GM21825 (cell line): ENCODE measurements around the gene B3GNT3.

ENCODE experiments used
- ATAC-seq: cut with Tn5 transposase; IDR thresholded peaks from one replicate; pipeline ENCODE4 v1.9.1; 2021; ENCODE audit warnings: mild to moderate bottlenecking, moderate library complexity; ENCODE audit not compliant: unreplicated experiment

Gene B3GNT3

DNA sequence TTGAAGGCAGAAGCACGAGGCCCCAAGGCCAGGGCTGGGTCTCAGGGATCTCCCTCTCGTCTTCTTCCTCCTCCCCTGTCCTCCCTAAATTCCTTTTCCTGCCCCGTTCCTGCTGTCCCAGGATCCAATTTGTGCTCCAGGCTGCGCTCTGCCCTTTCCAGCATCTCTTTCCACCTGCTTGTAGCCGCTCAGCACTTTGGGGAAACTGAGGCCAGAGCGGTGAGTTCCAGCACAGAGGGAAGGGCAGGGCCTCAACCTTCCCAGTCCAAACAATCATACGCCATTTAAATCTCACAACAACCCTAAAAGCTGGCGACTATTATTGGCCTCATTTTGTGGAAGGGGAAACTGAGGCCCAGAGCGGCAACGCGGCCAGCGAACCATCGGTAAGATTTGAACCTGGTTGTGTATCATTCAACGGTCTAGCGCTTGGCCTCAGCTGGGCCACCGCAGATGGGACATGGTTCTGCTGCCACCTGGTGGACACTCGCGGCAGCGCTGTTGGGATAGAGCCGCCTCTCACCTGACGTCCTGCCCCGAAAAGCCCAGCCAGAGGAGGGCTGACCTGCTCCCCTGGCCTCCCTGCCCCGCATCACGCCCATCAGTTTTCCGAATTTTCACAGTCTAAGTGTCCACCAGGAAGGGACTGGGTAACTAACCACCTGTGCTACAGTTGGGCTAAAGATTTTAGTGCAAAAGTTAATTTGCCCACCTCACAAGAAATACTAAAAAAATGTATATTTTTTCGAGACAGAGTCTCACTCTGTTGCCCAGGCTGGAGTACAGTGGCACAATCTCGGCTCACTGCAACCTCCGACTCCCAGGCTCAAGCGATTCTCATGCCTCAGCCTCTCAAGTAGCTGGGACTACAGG lies 60.6 kb downstream of the B3GNT3 start:
- no peak for ATAC-seq

- ATAC-seq, result peak; percentile 90
Observed at GRCh38 chr19:17859533-17860330, 64.8 kb downstream of the B3GNT3 start, which contains the start of gene RPL18A. Gene RPL18A, plus strand, starts transcription at chr19:17859910. Its CDS starts 47 bp downstream, at chr19:17859957.

DNA sequence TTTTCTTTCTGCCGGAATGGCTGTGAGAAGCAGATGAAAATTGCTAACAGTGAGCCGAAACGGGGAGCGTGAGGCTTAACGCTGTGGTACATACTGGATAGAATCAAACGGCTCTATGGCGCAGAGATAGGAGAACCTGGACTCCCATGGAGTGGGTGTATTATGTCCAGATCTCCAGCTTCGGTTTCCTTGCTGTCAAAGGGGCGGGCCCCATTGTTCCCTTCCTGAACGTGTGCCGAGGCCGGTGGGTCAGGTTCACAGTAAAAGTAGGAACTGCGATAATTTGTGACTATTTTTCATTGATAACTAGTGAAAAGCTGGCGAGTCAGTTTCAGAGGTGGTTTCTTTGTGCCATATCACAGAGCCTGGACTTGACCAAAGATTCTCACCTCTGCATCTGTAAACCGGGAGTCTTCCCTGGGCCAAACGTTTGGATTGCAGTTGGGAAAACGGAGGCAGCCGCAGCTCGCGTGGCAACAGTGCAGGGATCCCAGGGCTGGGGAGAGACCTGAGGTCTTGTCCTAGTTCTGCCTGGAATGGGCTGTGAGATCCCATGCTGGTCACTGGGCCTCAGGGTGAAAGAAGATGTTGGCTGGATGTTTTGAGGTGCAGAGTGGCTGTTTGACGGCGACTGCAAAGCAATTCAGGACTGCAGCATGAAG lies 65.5 kb downstream of the B3GNT3 start:
- no peak for ATAC-seq

- ATAC-seq, result no peak
Observed at GRCh38 chr19:17860993-17861360, 66.0 kb downstream of the B3GNT3 start.

- ATAC-seq, result no peak
Observed at GRCh38 chr19:17861542-17862402, 66.8 kb downstream of the B3GNT3 start.

DNA sequence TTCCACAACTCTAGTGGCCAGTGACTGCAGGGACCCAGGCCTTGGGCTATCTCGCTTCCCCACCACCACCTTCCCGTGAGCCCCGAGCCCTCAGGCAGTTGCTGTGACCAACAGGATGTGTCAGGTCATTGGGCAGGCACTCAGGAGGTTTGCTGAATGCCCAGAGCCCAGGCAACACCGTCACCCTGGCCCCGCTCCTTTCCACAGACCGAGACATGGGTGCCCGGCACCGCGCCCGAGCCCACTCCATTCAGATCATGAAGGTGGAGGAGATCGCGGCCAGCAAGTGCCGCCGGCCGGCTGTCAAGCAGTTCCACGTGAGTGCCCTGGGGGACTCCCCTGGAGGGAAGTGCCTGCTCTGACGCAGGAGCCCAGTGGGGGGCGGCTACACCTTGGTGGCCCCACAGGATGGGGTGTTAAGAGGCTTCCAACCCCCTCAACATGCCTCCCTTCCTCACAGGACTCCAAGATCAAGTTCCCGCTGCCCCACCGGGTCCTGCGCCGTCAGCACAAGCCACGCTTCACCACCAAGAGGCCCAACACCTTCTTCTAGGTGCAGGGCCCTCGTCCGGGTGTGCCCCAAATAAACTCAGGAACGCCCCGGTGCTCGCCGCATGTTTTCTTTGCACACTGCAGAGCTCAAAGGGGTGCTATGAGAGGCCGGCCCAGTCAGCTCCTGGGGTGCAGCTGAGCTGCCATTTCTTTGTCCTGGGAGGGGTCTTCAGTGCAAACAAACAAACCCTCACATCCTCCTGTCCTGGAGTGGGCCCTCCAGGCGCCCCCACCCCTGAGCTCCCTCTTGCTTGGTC lies 68.0 kb downstream of the B3GNT3 start:
- ATAC-seq, result no peak
